ENCODE data around the gene BARHL1. TPM values are rescaled to one million over a fixed set of nuclear protein-coding genes. Genes with fewer than 3 reads are reported as not detected.

BARHL1 gene
- total RNA-seq, 1 experiment from 2014 or later = not detected

DNA sequence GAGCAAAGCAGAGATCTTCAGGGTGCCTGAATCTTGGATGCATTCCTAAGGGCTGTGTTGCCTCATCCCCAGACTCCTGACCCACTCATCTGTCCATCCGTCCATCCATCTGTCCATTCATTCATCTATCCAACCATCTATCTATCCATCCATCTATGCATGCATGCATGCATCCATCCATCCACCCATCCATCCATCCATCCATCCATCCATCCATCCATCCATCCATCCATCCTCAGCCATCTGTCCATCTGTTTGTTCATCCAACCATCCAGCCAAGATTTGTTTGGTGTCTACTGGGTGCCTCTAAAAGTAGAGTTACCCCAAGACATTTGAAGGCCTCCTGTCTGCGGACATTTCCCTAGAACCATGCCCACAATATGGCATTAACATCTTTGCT, 27.7 kb upstream of the BARHL1 start:
- no peak overlapping the region for H3K27ac ChIP-seq (ENCODE audit: low read depth, low read length)
- ChIA-PET CTCF (no interaction called here), RAD21 (ENCODE audit: low non-redundant PET in 1 of 2, low total read pairs in 2 of 2, uncharacterized antibody in 2 of 2, unreplicated experiment in 2 of 2) (no interaction called here), POLR2A (no interaction called here)
- no peaks in the 10 kb centered on the region for H3K9me3 ChIP-seq (ENCODE audit: control insufficient read depth in 1 of 2, insufficient read depth in 1 of 2, low read depth in 1 of 2, low read length in 2 of 2)
- no peaks in the 10 kb centered on the region for H4K20me1 ChIP-seq (ENCODE audit: insufficient read depth)
- no peaks in the 10 kb centered on the region for H3K9me2 ChIP-seq (ENCODE audit: insufficient read depth)
- DNase-seq (ENCODE audit: low read depth, low spot score) (no peak), ATAC-seq (no peak)
- no peak overlapping the region for H3K9ac ChIP-seq (ENCODE audit: low read length)
- no peaks in the 10 kb centered on the region for H3K27me3 ChIP-seq (ENCODE audit: insufficient read depth, low read length)
- BruUV-seq (replicated peaks) = no TSS peak
- no peak overlapping the region for H3K4me3 ChIP-seq (replicated peaks in 1 of 2; ENCODE audit: low read depth in 1 of 2, low read length in 2 of 2)
- H2AFZ ChIP-seq (ENCODE audit: low read depth, low read length, poor library complexity, severe bottlenecking) = no peak overlapping the region
- H3K79me2 ChIP-seq (ENCODE audit: insufficient read depth, low read length) = no peaks in the 10 kb centered on the region
- H3K4me1 ChIP-seq (ENCODE audit: control insufficient read depth in 1 of 2, insufficient read depth in 2 of 2, low read length in 2 of 2) = peaks cover 0 to 4% of the 10 kb centered on the region in 2 experiments; a peak in 2 of 4 replicates
- no peak overlapping the region for H3K4me2 ChIP-seq (ENCODE audit: low read length)
- intact Hi-C loops (cut with micrococcal nuclease) = no loop called here
- TF ChIP-seq FOSL1 (IDR thresholded peaks at IDR 0.05; ENCODE audit: low read depth) = no peak
- no peak for TF ChIP-seq YY1 (IDR thresholded peaks at IDR 0.05; ENCODE audit: extremely low read depth, insufficient replicate concordance, low read depth, low read length)
- TF ChIP-seq POLR2AphosphoS5 (IDR thresholded peaks at IDR 0.05; ENCODE audit: low read depth, low read length) = no peak
- TF ChIP-seq, protein P1, sequence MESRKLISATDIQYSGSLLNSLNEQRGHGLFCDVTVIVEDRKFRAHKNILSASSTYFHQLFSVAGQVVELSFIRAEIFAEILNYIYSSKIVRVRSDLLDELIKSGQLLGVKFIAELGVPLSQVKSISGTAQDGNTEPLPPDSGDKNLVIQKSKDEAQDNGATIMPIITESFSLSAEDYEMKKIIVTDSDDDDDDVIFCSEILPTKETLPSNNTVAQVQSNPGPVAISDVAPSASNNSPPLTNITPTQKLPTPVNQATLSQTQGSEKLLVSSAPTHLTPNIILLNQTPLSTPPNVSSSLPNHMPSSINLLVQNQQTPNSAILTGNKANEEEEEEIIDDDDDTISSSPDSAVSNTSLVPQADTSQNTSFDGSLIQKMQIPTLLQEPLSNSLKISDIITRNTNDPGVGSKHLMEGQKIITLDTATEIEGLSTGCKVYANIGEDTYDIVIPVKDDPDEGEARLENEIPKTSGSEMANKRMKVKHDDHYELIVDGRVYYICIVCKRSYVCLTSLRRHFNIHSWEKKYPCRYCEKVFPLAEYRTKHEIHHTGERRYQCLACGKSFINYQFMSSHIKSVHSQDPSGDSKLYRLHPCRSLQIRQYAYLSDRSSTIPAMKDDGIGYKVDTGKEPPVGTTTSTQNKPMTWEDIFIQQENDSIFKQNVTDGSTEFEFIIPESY (IDR thresholded peaks at IDR 0.05; ENCODE audit: extremely low read depth, insufficient replicate concordance, low read length) = no peak
- TF ChIP-seq JUND (IDR thresholded peaks at IDR 0.05) = no peak
- no peak for TF ChIP-seq SIN3A (IDR thresholded peaks at IDR 0.05; ENCODE audit: low read depth)
- TF ChIP-seq ZNF274 (IDR thresholded peaks at IDR 0.05; ENCODE audit: low read depth, low read length) = no peak
- TF ChIP-seq RAD21 (IDR thresholded peaks at IDR 0.05; ENCODE audit: low read depth) = no peak
- TF ChIP-seq TCF7L2 (IDR thresholded peaks at IDR 0.05; ENCODE audit: borderline replicate concordance, extremely low read depth, insufficient read depth, insufficient read length) = no peak
- no peak for TF ChIP-seq SRF (IDR thresholded peaks at IDR 0.05; ENCODE audit: low read depth)
- TF ChIP-seq SP1 (IDR thresholded peaks at IDR 0.05; ENCODE audit: low read depth) = no peak
- no peak for TF ChIP-seq CBX3 (IDR thresholded peaks at IDR 0.05; ENCODE audit: low read depth)
- no peak for TF ChIP-seq EGR1 (IDR thresholded peaks at IDR 0.05; ENCODE audit: low read depth)
- no peak for TF ChIP-seq ELF1 (IDR thresholded peaks at IDR 0.05; ENCODE audit: borderline replicate concordance, low read depth)
- TF ChIP-seq, protein P2, sequence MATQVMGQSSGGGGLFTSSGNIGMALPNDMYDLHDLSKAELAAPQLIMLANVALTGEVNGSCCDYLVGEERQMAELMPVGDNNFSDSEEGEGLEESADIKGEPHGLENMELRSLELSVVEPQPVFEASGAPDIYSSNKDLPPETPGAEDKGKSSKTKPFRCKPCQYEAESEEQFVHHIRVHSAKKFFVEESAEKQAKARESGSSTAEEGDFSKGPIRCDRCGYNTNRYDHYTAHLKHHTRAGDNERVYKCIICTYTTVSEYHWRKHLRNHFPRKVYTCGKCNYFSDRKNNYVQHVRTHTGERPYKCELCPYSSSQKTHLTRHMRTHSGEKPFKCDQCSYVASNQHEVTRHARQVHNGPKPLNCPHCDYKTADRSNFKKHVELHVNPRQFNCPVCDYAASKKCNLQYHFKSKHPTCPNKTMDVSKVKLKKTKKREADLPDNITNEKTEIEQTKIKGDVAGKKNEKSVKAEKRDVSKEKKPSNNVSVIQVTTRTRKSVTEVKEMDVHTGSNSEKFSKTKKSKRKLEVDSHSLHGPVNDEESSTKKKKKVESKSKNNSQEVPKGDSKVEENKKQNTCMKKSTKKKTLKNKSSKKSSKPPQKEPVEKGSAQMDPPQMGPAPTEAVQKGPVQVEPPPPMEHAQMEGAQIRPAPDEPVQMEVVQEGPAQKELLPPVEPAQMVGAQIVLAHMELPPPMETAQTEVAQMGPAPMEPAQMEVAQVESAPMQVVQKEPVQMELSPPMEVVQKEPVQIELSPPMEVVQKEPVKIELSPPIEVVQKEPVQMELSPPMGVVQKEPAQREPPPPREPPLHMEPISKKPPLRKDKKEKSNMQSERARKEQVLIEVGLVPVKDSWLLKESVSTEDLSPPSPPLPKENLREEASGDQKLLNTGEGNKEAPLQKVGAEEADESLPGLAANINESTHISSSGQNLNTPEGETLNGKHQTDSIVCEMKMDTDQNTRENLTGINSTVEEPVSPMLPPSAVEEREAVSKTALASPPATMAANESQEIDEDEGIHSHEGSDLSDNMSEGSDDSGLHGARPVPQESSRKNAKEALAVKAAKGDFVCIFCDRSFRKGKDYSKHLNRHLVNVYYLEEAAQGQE (IDR thresholded peaks at IDR 0.05; ENCODE audit: low read depth) = no peak
- TF ChIP-seq, protein P3, sequence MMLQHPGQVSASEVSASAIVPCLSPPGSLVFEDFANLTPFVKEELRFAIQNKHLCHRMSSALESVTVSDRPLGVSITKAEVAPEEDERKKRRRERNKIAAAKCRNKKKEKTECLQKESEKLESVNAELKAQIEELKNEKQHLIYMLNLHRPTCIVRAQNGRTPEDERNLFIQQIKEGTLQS (IDR thresholded peaks at IDR 0.05) = no peak
- TF ChIP-seq EZH2 (IDR thresholded peaks at IDR 0.05) = no peak
- no peak for TF ChIP-seq POLR2A (IDR thresholded peaks at IDR 0.05; ENCODE audit: borderline replicate concordance, extremely low read depth, insufficient read depth, insufficient read length)
- no peak for TF ChIP-seq EZH2phosphoT487 (IDR thresholded peaks at IDR 0.05; ENCODE audit: borderline replicate concordance)
- TF ChIP-seq, protein P4, sequence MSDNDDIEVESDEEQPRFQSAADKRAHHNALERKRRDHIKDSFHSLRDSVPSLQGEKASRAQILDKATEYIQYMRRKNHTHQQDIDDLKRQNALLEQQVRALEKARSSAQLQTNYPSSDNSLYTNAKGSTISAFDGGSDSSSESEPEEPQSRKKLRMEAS (IDR thresholded peaks at IDR 0.05) = no peak
- H3K36me3 ChIP-seq (ENCODE audit: control insufficient read depth in 1 of 2, insufficient read depth in 2 of 2, low read length in 2 of 2) = no peaks in the 10 kb centered on the region

All from HCT116 (cell line).